GM23338 (cell line): ENCODE data around the gene TSTD2. TPM values are rescaled to one million over a fixed set of nuclear protein-coding genes. Genes with fewer than 3 reads are reported as not detected.

Source experiments
- ATAC-seq: fragments of 200-7000 bp; cut with Tn5 transposase; 3 replicates; pipeline ENCODE4 v1.9.1; 2020
- DNase-seq: peaks from one replicate; pipeline ENCODE4 v3.0.0-alpha.2; 2015; ENCODE audit warnings: low spot score
- H2AFZ ChIP-seq: fragments of 200-600 bp; sonication (generic); 2 replicates; pipeline ENCODE4 v1.8.0; 2016; ENCODE audit warnings: antibody characterized with exemption, mild to moderate bottlenecking, moderate library complexity
- H3F3A ChIP-seq: fragments of 200-600 bp; sonication (generic); replicated peaks from 2 replicates; pipeline ENCODE4 v1.8.0; 2017; ENCODE audit warnings: antibody characterized with exemption, mixed run types, low read depth
- H3K27ac ChIP-seq: fragments of 200-600 bp; sonication (generic); 2 replicates; pipeline ENCODE4 v1.6.1; 2016; ENCODE audit warnings: low read depth
- H3K27me3 ChIP-seq: fragments of 200-600 bp; sonication (generic); 2 replicates; pipeline ENCODE4 v1.8.0; 2016; ENCODE audit warnings: mild to moderate bottlenecking, mixed run types, moderate library complexity; ENCODE audit not compliant: insufficient read depth
- H3K36me3 ChIP-seq: fragments of 200-600 bp; sonication (generic); 2 replicates; pipeline ENCODE4 v1.8.0; 2016; ENCODE audit warnings: mild to moderate bottlenecking; ENCODE audit not compliant: insufficient read depth
- H3K4me1 ChIP-seq: fragments of 200-600 bp; sonication (generic); 2 replicates; pipeline ENCODE4 v1.8.0; 2016; ENCODE audit warnings: mild to moderate bottlenecking, moderate library complexity; ENCODE audit not compliant: insufficient read depth
- H3K4me2 ChIP-seq: fragments of 200-600 bp; sonication (generic); 2 replicates; pipeline ENCODE4 v1.7.1; 2017; ENCODE audit warnings: mixed run types
- H3K4me3 ChIP-seq: fragments of 200-600 bp; sonication (generic); 2 replicates; pipeline ENCODE4 v1.6.1; 2016; ENCODE audit warnings: mixed run types
- H3K79me2 ChIP-seq: fragments of 200-600 bp; sonication (generic); replicated peaks from 2 replicates; pipeline ENCODE4 v1.8.0; 2017; ENCODE audit warnings: mild to moderate bottlenecking; ENCODE audit not compliant: insufficient read depth
- H3K9me2 ChIP-seq: fragments of 200-600 bp; sonication (generic); 2 replicates; pipeline ENCODE4 v1.8.0; 2017; ENCODE audit not compliant: insufficient read depth
- H4K20me1 ChIP-seq: fragments of 200-600 bp; sonication (generic); replicated peaks from 2 replicates; pipeline ENCODE4 v1.8.0; 2017; ENCODE audit warnings: mild to moderate bottlenecking; ENCODE audit not compliant: insufficient read depth
- H3K27ac Mint-ChIP-seq: 2 replicates; pipeline ENCODE4 v1.8.0; 2020; ENCODE audit warnings: inconsistent platforms, mild to moderate bottlenecking, moderate library complexity, mixed read lengths
- H3K27me3 Mint-ChIP-seq: 3 replicates; pipeline ENCODE4 v1.8.0; 2022; ENCODE audit warnings: low read depth, mild to moderate bottlenecking, moderate library complexity, mixed read lengths, inconsistent platforms; ENCODE audit not compliant: insufficient read depth, poor library complexity
- H3K36me3 Mint-ChIP-seq: 3 replicates; pipeline ENCODE4 v1.8.0; 2021; ENCODE audit warnings: low read depth, mild to moderate bottlenecking, inconsistent platforms, moderate library complexity, mixed read lengths
- H3K4me1 Mint-ChIP-seq: 3 replicates; pipeline ENCODE4 v1.8.0; 2020; ENCODE audit warnings: mild to moderate bottlenecking, inconsistent platforms, mixed read lengths
- H3K4me3 Mint-ChIP-seq: 3 replicates; pipeline ENCODE4 v1.8.0; 2021; ENCODE audit warnings: moderate library complexity, mild to moderate bottlenecking, inconsistent platforms, mixed read lengths
- H3K9me3 Mint-ChIP-seq: 3 replicates; pipeline ENCODE4 v1.8.0; 2020; ENCODE audit warnings: moderate library complexity, mild to moderate bottlenecking, inconsistent platforms, mixed read lengths
- ETS1 ChIP-seq: IDR thresholded peaks from 2 replicates; pipeline ENCODE4 v1.6.1; 2016; ENCODE audit warnings: antibody characterized with exemption
- NANOG ChIP-seq: IDR thresholded peaks from 2 replicates; pipeline ENCODE4 v1.6.1; 2016; ENCODE audit warnings: antibody characterized with exemption, borderline replicate concordance
- POLR2AphosphoS5 ChIP-seq: IDR thresholded peaks from 2 replicates; pipeline ENCODE4 v1.6.1; 2016; ENCODE audit warnings: antibody characterized with exemption, low read depth
- polyA plus RNA-seq: library from polyadenylated mRNA; unstranded; fragments of >200 nt; fragmentation: Nextera tagmentation; extraction: Ambion mirVana; gene quantifications from 2 replicates; pipeline ENCODE4 v1.2.1, GENCODE V29; 2016
- total RNA-seq: library from RNA; depleted of rRNA; stranded (reverse); fragments of >200 nt; shearing (Covaris generic); gene quantifications from 2 replicates; pipeline ENCODE4 v1.2.3, GENCODE V29; 2014
- TF ChIP-seq, protein P1 (sequence below): fragments of 250-450 bp; sonication (Bioruptor Pico); IDR thresholded peaks from 2 replicates; pipeline ENCODE4 v1.5.0; 2020; ENCODE audit warnings: mild to moderate bottlenecking, moderate library complexity

Gene TSTD2
- total and polyA plus RNA-seq, 2 experiments from 2014 or later, result 8.5 to 21.8 TPM

GRCh38 chr9:97578846-97579245 is 54.3 kb downstream of the TSTD2 start (continued):
- no peak for TF ChIP-seq NANOG
- TF ChIP-seq, protein P1, sequence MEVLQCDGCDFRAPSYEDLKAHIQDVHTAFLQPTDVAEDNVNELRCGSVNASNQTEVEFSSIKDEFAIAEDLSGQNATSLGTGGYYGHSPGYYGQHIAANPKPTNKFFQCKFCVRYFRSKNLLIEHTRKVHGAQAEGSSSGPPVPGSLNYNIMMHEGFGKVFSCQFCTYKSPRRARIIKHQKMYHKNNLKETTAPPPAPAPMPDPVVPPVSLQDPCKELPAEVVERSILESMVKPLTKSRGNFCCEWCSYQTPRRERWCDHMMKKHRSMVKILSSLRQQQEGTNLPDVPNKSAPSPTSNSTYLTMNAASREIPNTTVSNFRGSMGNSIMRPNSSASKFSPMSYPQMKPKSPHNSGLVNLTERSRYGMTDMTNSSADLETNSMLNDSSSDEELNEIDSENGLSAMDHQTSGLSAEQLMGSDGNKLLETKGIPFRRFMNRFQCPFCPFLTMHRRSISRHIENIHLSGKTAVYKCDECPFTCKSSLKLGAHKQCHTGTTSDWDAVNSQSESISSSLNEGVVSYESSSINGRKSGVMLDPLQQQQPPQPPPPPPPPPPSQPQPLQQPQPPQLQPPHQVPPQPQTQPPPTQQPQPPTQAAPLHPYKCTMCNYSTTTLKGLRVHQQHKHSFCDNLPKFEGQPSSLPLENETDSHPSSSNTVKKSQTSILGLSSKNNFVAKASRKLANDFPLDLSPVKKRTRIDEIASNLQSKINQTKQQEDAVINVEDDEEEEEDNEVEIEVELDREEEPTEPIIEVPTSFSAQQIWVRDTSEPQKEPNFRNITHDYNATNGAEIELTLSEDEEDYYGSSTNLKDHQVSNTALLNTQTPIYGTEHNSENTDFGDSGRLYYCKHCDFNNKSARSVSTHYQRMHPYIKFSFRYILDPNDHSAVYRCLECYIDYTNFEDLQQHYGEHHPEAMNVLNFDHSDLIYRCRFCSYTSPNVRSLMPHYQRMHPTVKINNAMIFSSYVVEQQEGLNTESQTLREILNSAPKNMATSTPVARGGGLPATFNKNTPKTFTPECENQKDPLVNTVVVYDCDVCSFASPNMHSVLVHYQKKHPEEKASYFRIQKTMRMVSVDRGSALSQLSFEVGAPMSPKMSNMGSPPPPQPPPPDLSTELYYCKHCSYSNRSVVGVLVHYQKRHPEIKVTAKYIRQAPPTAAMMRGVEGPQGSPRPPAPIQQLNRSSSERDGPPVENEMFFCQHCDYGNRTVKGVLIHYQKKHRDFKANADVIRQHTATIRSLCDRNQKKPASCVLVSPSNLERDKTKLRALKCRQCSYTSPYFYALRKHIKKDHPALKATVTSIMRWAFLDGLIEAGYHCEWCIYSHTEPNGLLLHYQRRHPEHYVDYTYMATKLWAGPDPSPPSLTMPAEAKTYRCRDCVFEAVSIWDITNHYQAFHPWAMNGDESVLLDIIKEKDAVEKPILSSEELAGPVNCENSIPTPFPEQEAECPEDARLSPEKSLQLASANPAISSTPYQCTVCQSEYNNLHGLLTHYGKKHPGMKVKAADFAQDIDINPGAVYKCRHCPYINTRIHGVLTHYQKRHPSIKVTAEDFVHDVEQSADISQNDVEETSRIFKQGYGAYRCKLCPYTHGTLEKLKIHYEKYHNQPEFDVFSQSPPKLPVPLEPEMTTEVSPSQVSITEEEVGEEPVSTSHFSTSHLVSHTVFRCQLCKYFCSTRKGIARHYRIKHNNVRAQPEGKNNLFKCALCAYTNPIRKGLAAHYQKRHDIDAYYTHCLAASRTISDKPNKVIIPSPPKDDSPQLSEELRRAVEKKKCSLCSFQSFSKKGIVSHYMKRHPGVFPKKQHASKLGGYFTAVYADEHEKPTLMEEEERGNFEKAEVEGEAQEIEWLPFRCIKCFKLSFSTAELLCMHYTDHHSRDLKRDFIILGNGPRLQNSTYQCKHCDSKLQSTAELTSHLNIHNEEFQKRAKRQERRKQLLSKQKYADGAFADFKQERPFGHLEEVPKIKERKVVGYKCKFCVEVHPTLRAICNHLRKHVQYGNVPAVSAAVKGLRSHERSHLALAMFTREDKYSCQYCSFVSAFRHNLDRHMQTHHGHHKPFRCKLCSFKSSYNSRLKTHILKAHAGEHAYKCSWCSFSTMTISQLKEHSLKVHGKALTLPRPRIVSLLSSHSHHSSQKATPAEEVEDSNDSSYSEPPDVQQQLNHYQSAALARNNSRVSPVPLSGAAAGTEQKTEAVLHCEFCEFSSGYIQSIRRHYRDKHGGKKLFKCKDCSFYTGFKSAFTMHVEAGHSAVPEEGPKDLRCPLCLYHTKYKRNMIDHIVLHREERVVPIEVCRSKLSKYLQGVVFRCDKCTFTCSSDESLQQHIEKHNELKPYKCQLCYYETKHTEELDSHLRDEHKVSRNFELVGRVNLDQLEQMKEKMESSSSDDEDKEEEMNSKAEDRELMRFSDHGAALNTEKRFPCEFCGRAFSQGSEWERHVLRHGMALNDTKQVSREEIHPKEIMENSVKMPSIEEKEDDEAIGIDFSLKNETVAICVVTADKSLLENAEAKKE (CRISPR knock-in tag), result no peak
- TF ChIP-seq ETS1, result no peak

DNA sequence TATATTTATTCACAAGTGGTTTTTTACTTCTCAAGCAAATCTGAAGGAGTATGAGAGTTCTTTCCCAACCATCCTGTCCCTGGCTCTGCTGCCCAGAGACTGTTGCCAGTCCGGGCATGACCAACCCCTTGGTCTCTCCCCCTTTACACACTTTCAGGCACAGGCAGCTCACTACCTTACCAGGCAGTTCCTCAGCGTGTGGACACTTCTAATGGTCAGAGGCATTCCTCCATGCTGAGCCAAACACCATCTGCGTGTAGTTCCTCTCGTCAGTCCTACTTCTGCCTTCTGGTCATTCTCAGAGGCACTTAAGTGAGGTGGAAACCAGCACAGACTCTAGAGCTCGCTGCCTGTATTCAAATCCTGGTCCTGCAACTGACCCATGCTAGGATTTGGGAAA is 56.1 kb downstream of the TSTD2 start:
- H3K27ac Mint-ChIP-seq, result no peak overlapping the region
- no peak overlapping the region for H2AFZ ChIP-seq
- no peaks in the 10 kb centered on the region for H3K4me1 ChIP-seq
- no peaks in the 10 kb centered on the region for H3F3A ChIP-seq
- H3K36me3 ChIP-seq, result no peaks in the 10 kb centered on the region
- ATAC-seq, result no peak
- no peaks in the 10 kb centered on the region for H3K36me3 Mint-ChIP-seq
- no peak for DNase-seq
- H4K20me1 ChIP-seq, result no peaks in the 10 kb centered on the region
- peaks cover 4% of the 10 kb centered on the region; the same call in 2 of the 3 replicates for H3K9me3 Mint-ChIP-seq
- H3K79me2 ChIP-seq, result no peaks in the 10 kb centered on the region
- TF ChIP-seq POLR2AphosphoS5, result no peak
- H3K4me3 Mint-ChIP-seq, result no peak overlapping the region
- no peaks in the 10 kb centered on the region for H3K27me3 ChIP-seq
- H3K27ac ChIP-seq, result no peak overlapping the region
- H3K4me2 ChIP-seq, result no peak overlapping the region
- no peaks in the 10 kb centered on the region for H3K9me2 ChIP-seq
- H3K4me3 ChIP-seq, result no peak overlapping the region
- H3K4me1 Mint-ChIP-seq, result no peaks in the 10 kb centered on the region
- peaks cover 2% of the 10 kb centered on the region for H3K27me3 Mint-ChIP-seq
